ENCODE measurements around the gene NCF2. TPM values are rescaled to one million over a fixed set of nuclear protein-coding genes. Genes with fewer than 3 reads are reported as not detected.

NCF2 gene
- total and polyA plus RNA-seq, 4 donors, result 38.7 to 193 (median 74.3) TPM

- Histone ChIP-seq H3K36me3 (ENCODE audit: control insufficient read depth in 4 of 4, insufficient read depth in 4 of 4, low read length in 4 of 4) (peaks cover 11 to 52% (median 46%) of the 10 kb centered on the region in 4 donors), H3K9ac (ENCODE audit: insufficient read depth in 1 of 2, low read length in 2 of 2) (no peak overlapping the region), H3K4me1 (ENCODE audit: control insufficient read depth in 5 of 5, insufficient read depth in 5 of 5, low read length in 5 of 5) (no peaks in the 10 kb centered on the region), H3K4me3 (no peak overlapping the region), H3K27me3 (ENCODE audit: control insufficient read depth in 3 of 3, insufficient read depth in 3 of 3, low read length in 2 of 3) (no peaks in the 10 kb centered on the region), H3K27ac (ENCODE audit: low read depth in 1 of 2, low read length in 1 of 2) (no peak overlapping the region), H3K9me3 (ENCODE audit: control insufficient read depth in 4 of 4, insufficient read depth in 3 of 4, low read length in 3 of 4) (no peaks in the 10 kb centered on the region)
- TF ChIP-seq CTCF (IDR thresholded peaks at IDR 0.05; ENCODE audit: control extremely low read depth, extremely low read depth), result no peak
- ATAC-seq (ENCODE audit: insufficient read depth, low FRiP score), result no peak
- DNase-seq, result no peak
- 89 to 91% methylated on average over 4 of the region's 4 CpGs for WGBS, 2 donors
Measured at GRCh38 chr1:183537405-183537804, 52.9 kb downstream of the NCF2 start.

- WGBS, 2 donors, result 97% methylated on average over 3 of the region's 3 CpGs
- H3K4me1 ChIP-seq (ENCODE audit: control insufficient read depth in 5 of 5, insufficient read depth in 5 of 5, low read length in 5 of 5), result no peaks in the 10 kb centered on the region
Measured at GRCh38 chr1:183533617-183534174, 56.6 kb downstream of the NCF2 start.

GRCh38 chr1:183528577-183528976 lies 61.7 kb downstream of the NCF2 start:
- H3K27ac ChIP-seq (ENCODE audit: low read depth in 1 of 2, low read length in 1 of 2), result no peak overlapping the region
- H3K9ac ChIP-seq (ENCODE audit: insufficient read depth in 1 of 2, low read length in 2 of 2), result no peak overlapping the region
- H3K9me3 ChIP-seq (ENCODE audit: control insufficient read depth in 4 of 4, insufficient read depth in 3 of 4, low read length in 3 of 4), result no peaks in the 10 kb centered on the region
- H3K4me1 ChIP-seq (ENCODE audit: control insufficient read depth in 5 of 5, insufficient read depth in 5 of 5, low read length in 5 of 5), result no peaks in the 10 kb centered on the region
- WGBS, 2 donors, result 98 to 99% methylated on average over 3 of the region's 3 CpGs
- no peak overlapping the region for H3K4me3 ChIP-seq
- peaks cover 8 to 25% (median 13%) of the 10 kb centered on the region in 4 donors for H3K36me3 ChIP-seq (ENCODE audit: control insufficient read depth in 4 of 4, insufficient read depth in 4 of 4, low read length in 4 of 4)
- no peak for ATAC-seq (ENCODE audit: insufficient read depth, low FRiP score)
- no peak for TF ChIP-seq CTCF (IDR thresholded peaks at IDR 0.05; ENCODE audit: control extremely low read depth, extremely low read depth)
- H3K27me3 ChIP-seq (ENCODE audit: control insufficient read depth in 3 of 3, insufficient read depth in 3 of 3, low read length in 2 of 3), result no peaks in the 10 kb centered on the region
- DNase-seq, result no peak

More at GRCh38 chr1:183533617-183534174, 56.6 kb downstream of the NCF2 start:
- DNase-seq (no peak), ATAC-seq (ENCODE audit: insufficient read depth, low FRiP score) (no peak)
- Histone ChIP-seq H3K4me3 (no peak overlapping the region), H3K36me3 (ENCODE audit: control insufficient read depth in 4 of 4, insufficient read depth in 4 of 4, low read length in 4 of 4) (peaks cover 5 to 37% (median 31%) of the 10 kb centered on the region in 4 donors), H3K27ac (ENCODE audit: low read depth in 1 of 2, low read length in 1 of 2) (no peak overlapping the region), H3K27me3 (ENCODE audit: control insufficient read depth in 3 of 3, insufficient read depth in 3 of 3, low read length in 2 of 3) (no peaks in the 10 kb centered on the region), H3K9me3 (ENCODE audit: control insufficient read depth in 4 of 4, insufficient read depth in 3 of 4, low read length in 3 of 4) (no peaks in the 10 kb centered on the region), H3K9ac (ENCODE audit: insufficient read depth in 1 of 2, low read length in 2 of 2) (no peak overlapping the region)
- no peak for TF ChIP-seq CTCF (IDR thresholded peaks at IDR 0.05; ENCODE audit: control extremely low read depth, extremely low read depth)

GRCh38 chr1:183522104-183522503 lies 68.2 kb downstream of the NCF2 start:
- no peak for ATAC-seq (ENCODE audit: insufficient read depth, low FRiP score)
- no peak for DNase-seq
- Histone ChIP-seq H3K27ac (ENCODE audit: low read depth in 1 of 2, low read length in 1 of 2) (no peak overlapping the region), H3K9ac (ENCODE audit: insufficient read depth in 1 of 2, low read length in 2 of 2) (no peak overlapping the region), H3K4me3 (no peak overlapping the region), H3K27me3 (ENCODE audit: control insufficient read depth in 3 of 3, insufficient read depth in 3 of 3, low read length in 2 of 3) (no peaks in the 10 kb centered on the region), H3K9me3 (ENCODE audit: control insufficient read depth in 4 of 4, insufficient read depth in 3 of 4, low read length in 3 of 4) (no peaks in the 10 kb centered on the region), H3K36me3 (ENCODE audit: control insufficient read depth in 4 of 4, insufficient read depth in 4 of 4, low read length in 4 of 4) (peaks cover 2 to 20% (median 11%) of the 10 kb centered on the region in 4 donors), H3K4me1 (ENCODE audit: control insufficient read depth in 5 of 5, insufficient read depth in 5 of 5, low read length in 5 of 5) (peaks cover 0 to 2% (median 0%) of the 10 kb centered on the region in 5 donors)
- WGBS, 2 donors, result 89 to 90% methylated on average over 1 of the region's 1 CpG
- TF ChIP-seq CTCF (IDR thresholded peaks at IDR 0.05; ENCODE audit: control extremely low read depth, extremely low read depth), result no peak
